Measurements from ENCODE around the gene PIGN.

The PIGN gene

DNA sequence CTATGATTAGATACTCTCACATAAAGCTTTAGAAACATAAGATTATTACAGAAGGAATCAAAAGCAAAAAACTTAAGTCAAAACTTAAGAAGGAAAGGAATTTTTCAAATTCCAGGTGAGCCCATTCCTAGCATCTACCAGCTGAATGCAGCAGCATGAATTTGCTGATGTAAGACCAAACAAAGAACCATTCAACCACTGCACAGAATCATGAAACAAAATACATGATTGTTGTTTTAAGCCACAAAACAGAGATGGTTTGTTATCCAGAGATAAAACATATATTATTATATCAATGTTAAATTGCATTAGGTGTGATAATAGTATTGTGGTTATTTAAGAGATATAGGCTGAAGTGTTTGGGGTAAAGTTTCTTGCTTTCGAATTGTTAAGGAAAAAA lies 29.0 kb downstream of the PIGN start:
- no peak overlapping the region for H3K4me3 Mint-ChIP-seq
- no peaks in the 10 kb centered on the region for H3K27me3 Mint-ChIP-seq
- no peaks in the 10 kb centered on the region for H3K4me1 Mint-ChIP-seq
- H3K27ac Mint-ChIP-seq = no peak overlapping the region
- no peak for ATAC-seq
- H3K9me3 Mint-ChIP-seq = no peaks in the 10 kb centered on the region
- H3K36me3 Mint-ChIP-seq = peaks cover 47% of the 10 kb centered on the region

DNA sequence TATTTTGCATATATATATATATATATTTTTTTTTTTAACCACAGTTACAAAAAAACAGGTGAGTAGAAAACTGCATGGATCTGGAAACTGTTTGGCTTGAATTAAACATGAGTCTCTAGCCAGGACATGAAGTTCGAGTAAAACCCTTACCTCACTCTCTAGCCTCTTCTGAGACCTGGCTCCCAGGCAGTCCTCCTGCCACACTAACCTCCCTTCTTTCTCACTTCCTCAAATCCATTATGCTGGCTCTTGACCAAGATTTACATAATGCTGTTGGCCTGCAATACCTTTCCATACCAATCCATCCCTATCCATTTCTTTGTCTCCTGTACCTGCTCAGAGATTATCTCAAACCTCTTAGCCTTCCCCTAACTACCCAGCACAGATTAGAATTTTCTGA lies 34.0 kb downstream of the PIGN start:
- H3K4me3 Mint-ChIP-seq = no peak overlapping the region
- no peaks in the 10 kb centered on the region for H3K4me1 Mint-ChIP-seq
- peaks cover 32% of the 10 kb centered on the region for H3K36me3 Mint-ChIP-seq
- no peak overlapping the region for H3K27ac Mint-ChIP-seq
- no peaks in the 10 kb centered on the region for H3K27me3 Mint-ChIP-seq
- ATAC-seq = no peak
- H3K9me3 Mint-ChIP-seq = no peaks in the 10 kb centered on the region

DNA sequence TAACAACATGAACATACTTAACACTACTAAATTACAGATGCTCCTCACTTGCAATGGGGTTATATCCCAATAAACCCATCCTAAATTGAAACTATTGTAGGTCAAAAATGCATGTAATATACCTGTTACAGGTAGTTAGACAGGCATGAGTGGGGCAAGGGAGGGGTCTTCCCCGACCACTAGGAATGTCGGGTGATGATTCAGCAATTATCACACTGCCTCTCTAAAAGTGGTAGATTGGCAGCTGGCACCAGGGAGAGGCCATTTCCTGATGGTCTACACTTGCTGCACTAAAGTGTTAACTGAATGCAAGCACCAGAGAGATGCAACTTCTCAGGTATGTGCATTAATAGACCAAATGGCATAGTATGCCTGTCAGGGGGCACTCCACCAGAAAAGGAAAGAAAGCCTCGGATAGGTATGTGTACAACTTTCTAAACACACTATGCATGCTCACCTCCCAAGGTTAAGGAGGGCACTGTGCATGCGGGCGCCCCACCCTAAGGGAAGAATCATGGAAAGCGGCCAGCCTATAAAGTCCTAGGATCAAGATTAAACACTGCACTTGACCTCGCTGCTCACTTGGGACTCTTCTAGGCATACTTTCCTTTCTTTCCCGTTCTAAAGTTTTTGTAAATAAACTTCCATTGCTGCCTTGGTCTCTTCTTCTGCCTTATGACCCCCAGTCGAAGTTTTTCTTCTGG lies 35.6 kb downstream of the PIGN start:
- H3K9me3 Mint-ChIP-seq = no peaks in the 10 kb centered on the region
- peaks cover 23% of the 10 kb centered on the region for H3K36me3 Mint-ChIP-seq
- no peak overlapping the region for H3K4me3 Mint-ChIP-seq
- H3K27me3 Mint-ChIP-seq = no peaks in the 10 kb centered on the region
- H3K4me1 Mint-ChIP-seq = no peaks in the 10 kb centered on the region
- no peak overlapping the region for H3K27ac Mint-ChIP-seq
- no peak for ATAC-seq

DNA sequence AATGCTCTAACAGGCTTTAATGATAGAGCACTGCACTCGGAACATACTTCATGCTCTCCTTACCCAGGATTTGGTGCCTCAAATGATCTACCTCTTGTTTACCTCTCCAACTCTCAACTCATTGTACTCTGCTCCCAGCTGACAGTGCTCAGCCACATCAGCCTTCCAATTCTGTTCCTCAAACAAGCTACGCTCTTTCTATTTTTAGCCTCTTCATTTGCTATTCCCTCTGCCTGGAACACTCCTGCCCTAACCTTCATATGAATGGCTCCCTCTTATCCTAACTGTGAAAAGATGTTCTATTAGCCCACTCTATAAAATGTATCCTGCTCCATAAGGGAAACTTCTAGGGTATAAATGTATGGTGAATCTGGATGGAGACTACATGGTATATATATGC lies 42.5 kb downstream of the PIGN start:
- H3K27ac Mint-ChIP-seq = no peak overlapping the region
- H3K4me3 Mint-ChIP-seq = no peak overlapping the region
- H3K4me1 Mint-ChIP-seq = no peaks in the 10 kb centered on the region
- no peak for ATAC-seq
- no peaks in the 10 kb centered on the region for H3K27me3 Mint-ChIP-seq
- no peaks in the 10 kb centered on the region for H3K9me3 Mint-ChIP-seq
- H3K36me3 Mint-ChIP-seq = peaks cover 24% of the 10 kb centered on the region

DNA sequence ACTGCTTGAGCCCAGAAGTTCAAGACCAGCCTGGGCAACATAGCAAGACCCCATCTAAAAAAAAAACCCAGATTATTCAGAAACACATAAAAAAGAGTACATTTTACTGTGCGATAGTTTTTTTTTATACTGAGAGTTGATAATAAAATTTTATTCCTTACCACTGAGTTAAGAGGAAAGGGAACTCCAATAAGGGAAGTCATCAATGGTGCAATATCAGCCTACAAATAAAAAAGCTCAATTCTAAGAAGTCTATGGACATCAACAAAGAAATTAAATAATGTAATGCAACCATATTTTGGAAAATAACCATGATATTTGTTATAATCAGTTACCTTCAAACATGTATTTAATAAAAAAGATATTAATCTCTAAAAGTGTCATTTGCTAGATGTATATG lies 46.6 kb downstream of the PIGN start:
- H3K27me3 Mint-ChIP-seq = no peaks in the 10 kb centered on the region
- H3K27ac Mint-ChIP-seq = no peak overlapping the region
- H3K9me3 Mint-ChIP-seq = no peaks in the 10 kb centered on the region
- H3K36me3 Mint-ChIP-seq = peaks cover 34% of the 10 kb centered on the region
- no peaks in the 10 kb centered on the region for H3K4me1 Mint-ChIP-seq
- no peak overlapping the region for H3K4me3 Mint-ChIP-seq
- no peak for ATAC-seq

DNA sequence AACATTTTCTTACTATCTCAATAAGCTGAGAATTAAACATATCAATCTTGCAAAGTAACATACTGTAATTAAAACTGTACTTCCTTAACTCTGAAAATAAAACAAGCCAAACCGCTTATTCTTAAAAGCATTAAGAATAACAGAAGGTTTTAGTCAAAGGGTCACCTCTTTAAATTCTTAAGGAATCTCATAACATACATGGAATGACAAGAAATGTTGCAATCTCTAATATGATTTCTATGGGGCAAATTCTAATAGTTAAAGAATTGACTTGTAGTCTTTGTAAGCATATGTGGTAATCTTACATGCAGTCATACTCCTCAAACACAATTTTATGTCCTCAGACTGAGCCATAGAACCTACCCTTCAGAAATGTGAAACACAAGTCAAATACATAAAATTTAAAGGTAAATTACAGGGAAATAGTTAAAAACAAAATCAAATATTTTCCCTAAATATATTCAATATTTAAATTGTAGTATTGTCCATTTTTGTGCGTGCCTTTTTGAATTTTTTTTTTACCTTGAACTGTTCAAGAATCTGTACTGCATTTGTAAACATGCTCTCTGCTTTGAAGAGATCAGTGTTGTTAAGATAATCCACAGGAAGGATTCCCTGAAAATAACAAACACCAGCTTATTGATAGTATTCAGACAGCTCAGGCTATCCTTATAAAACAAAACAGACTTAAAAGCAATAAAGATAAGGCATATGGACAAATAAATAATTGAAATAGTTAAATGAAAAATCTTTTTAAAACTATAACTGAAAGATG lies 48.2 kb downstream of the PIGN start:
- H3K27me3 Mint-ChIP-seq = no peaks in the 10 kb centered on the region
- no peak for ATAC-seq
- H3K27ac Mint-ChIP-seq = no peak overlapping the region
- H3K9me3 Mint-ChIP-seq = no peaks in the 10 kb centered on the region
- peaks cover 33% of the 10 kb centered on the region for H3K36me3 Mint-ChIP-seq
- H3K4me3 Mint-ChIP-seq = no peak overlapping the region
- no peaks in the 10 kb centered on the region for H3K4me1 Mint-ChIP-seq

DNA sequence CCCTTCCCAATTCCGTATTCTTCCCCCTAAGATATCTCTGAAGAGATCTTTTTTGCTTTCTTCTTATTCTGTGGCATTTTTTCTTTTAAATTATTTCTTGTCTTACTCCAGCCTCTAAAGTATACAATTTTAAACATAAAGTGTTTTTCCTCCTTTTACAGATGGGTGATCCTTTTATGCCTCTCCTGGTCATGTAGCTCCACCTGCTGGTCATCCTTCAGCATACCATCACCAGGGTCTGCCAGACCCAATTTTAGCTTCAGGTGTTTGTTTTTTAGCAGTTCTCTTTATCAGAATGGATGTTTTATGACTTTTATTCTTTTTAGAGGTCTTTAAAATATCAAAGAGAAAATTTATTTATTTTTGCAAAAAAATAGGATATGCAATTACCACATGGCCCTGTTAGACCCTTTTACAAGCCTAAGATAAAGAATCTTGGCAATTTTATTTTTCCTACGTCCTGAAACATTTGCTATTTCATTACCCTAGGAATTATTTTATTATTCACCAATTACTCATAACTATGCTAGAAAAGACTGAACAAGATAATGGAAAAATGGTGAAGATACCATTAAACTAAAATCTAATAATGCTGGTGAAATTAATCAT lies 55.5 kb downstream of the PIGN start:
- no peaks in the 10 kb centered on the region for H3K9me3 Mint-ChIP-seq
- peak; percentile 61 for ATAC-seq
- H3K4me3 Mint-ChIP-seq = no peak overlapping the region
- H3K4me1 Mint-ChIP-seq = no peaks in the 10 kb centered on the region
- no peak overlapping the region for H3K27ac Mint-ChIP-seq
- no peaks in the 10 kb centered on the region for H3K27me3 Mint-ChIP-seq
- peaks cover 29% of the 10 kb centered on the region for H3K36me3 Mint-ChIP-seq

DNA sequence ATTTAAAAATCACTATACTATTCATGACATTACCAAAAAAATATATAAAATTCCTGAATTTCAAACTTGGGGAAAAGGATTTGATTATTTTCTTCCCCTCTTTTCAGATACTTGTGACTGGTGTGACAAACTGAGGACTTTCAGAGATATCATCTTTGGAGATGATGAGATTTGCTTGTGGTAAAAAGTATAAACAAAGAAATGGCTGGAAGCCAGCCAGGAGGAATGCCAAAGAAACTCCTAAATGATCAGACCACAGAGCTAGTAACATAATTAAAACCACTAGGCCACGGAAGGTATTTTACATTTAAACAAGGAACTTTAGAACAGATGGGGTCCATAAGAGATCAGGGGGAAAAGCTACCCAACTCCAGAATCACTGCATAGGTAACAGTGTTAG lies 58.7 kb downstream of the PIGN start:
- H3K9me3 Mint-ChIP-seq = no peaks in the 10 kb centered on the region
- ATAC-seq = no peak
- H3K4me3 Mint-ChIP-seq = no peak overlapping the region
- H3K4me1 Mint-ChIP-seq = no peaks in the 10 kb centered on the region
- no peak overlapping the region for H3K27ac Mint-ChIP-seq
- peaks cover 21% of the 10 kb centered on the region for H3K36me3 Mint-ChIP-seq
- H3K27me3 Mint-ChIP-seq = no peaks in the 10 kb centered on the region

DNA sequence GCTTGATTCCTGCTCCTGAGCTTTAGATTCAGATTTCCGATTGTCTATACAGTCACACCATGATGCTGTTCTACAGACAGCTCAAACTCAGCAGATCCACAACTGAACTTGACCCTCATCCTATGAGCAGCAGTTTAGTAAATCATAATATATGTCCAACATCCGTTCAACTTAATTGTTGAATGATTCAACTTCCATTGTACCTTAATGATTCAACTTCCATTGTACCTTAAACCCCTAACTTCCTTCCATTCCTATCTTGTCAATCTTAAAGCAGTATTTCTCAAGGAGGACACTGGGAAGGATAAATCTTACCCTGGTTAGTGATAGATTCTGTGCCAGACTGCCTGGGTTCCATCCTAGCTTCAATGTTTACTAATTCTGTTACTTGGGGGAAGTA lies 60.1 kb downstream of the PIGN start:
- Mint-ChIP-seq H3K4me3 (no peak overlapping the region), H3K27ac (no peak overlapping the region), H3K27me3 (no peaks in the 10 kb centered on the region), H3K36me3 (peaks cover 21% of the 10 kb centered on the region), H3K4me1 (no peaks in the 10 kb centered on the region), H3K9me3 (no peaks in the 10 kb centered on the region)
- ATAC-seq = no peak

DNA sequence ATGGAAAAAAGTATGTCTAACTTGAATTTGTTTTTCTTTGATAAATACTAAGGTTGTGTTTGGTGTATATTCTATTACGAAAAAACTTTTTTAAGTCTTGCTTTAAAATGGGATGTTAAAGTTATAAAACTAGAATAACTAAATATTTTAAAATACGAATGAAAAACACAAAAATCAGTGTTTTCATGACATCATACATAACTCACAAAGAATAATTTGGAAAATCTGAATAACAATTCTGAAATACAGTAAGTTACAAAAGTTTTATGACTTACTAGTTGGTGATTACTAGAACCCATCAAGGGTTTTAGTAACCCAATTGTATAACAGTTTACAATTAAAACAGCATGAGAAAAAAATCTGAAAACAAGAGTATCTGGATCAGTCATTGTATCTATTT lies 61.2 kb downstream of the PIGN start:
- ATAC-seq = no peak
- H3K27ac Mint-ChIP-seq = no peak overlapping the region
- no peak overlapping the region for H3K4me3 Mint-ChIP-seq
- H3K36me3 Mint-ChIP-seq = peaks cover 21% of the 10 kb centered on the region
- H3K9me3 Mint-ChIP-seq = no peaks in the 10 kb centered on the region
- no peaks in the 10 kb centered on the region for H3K4me1 Mint-ChIP-seq
- no peaks in the 10 kb centered on the region for H3K27me3 Mint-ChIP-seq

DNA sequence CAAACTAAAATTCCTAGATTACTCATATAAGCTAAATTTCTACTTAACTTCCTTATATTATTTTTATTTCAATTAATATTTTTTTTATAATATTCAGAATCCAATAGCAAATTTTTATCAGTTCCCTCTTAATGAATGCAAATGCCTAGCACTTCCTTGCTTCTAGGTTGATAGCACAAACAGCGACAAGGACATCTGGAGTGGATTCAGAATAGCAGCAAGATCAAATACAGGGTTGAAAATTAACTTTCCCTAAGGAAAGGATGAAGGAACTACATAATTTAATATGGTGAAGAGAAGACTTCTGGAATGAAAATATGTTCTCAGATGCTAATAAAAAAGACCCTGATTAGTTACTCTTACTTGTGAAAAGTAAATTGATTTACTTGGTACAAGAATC lies 64.5 kb downstream of the PIGN start:
- Mint-ChIP-seq H3K27me3 (no peaks in the 10 kb centered on the region), H3K36me3 (peaks cover 30% of the 10 kb centered on the region), H3K9me3 (no peaks in the 10 kb centered on the region), H3K4me1 (no peaks in the 10 kb centered on the region), H3K27ac (no peak overlapping the region), H3K4me3 (no peak overlapping the region)
- ATAC-seq = no peak

DNA sequence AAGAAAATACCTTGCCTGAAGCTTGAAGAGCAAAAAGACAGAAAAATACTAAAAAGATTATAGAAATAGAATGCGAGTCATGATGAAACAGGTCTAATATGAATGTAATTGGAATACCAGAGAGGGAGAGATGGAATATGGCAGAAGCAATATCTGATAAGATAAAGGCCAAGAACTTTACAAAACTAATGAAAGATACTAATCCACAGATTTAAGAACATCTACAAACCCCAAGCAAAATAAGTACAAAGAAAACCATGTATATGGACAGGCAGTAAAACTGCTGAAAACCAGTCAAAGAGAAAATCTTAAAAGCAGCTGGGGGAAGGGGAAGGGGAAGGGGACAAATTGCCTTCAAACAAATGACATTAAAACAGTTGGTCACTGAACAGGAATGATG lies 67.0 kb downstream of the PIGN start:
- no peak overlapping the region for H3K4me3 Mint-ChIP-seq
- no peak for ATAC-seq
- H3K27ac Mint-ChIP-seq = no peak overlapping the region
- peaks cover 27% of the 10 kb centered on the region for H3K36me3 Mint-ChIP-seq
- no peaks in the 10 kb centered on the region for H3K4me1 Mint-ChIP-seq
- no peaks in the 10 kb centered on the region for H3K9me3 Mint-ChIP-seq
- no peaks in the 10 kb centered on the region for H3K27me3 Mint-ChIP-seq

DNA sequence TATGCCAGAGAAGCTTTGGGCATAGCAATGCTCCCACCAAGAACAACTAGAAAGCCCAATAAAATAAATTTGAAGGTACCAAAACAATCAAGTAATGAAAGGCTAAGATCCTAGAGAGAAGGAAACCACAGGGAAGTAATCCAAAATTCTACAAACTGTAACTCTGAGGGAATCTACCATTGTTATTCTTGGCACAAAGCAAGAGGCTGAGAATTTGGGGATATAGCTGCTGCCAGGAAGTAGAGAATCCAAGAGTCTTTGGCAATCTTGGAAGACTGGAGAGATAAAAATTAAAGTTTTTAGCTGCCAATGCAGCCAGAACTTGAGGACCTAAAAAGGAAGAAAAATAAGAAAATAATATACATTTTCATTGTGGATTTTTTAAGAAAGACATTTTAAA lies 68.5 kb downstream of the PIGN start:
- H3K9me3 Mint-ChIP-seq = no peaks in the 10 kb centered on the region
- no peak for ATAC-seq
- H3K4me1 Mint-ChIP-seq = no peaks in the 10 kb centered on the region
- no peak overlapping the region for H3K27ac Mint-ChIP-seq
- no peak overlapping the region for H3K4me3 Mint-ChIP-seq
- H3K36me3 Mint-ChIP-seq = peaks cover 37% of the 10 kb centered on the region
- no peaks in the 10 kb centered on the region for H3K27me3 Mint-ChIP-seq

DNA sequence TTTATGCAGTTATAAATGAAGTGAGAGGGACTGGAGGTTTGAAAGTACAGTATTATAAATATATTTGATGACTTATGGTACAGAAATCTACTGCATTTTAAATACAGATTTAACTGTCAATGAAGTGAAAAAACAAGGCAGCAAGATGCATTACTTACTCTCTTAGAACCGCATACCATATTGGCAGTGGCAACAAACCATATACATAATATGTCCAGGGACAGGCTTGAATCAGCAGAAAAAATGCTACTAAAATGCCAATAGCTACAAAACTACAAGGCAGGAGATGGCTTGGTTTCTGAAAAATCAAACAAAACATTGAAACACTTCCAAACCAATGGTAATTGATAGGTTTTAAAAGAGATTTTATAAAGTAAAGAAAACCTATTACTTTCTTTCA lies 77.2 kb downstream of the PIGN start:
- no peaks in the 10 kb centered on the region for H3K27me3 Mint-ChIP-seq
- no peak for ATAC-seq
- H3K36me3 Mint-ChIP-seq = peaks cover 8% of the 10 kb centered on the region
- H3K27ac Mint-ChIP-seq = no peak overlapping the region
- no peaks in the 10 kb centered on the region for H3K4me1 Mint-ChIP-seq
- no peaks in the 10 kb centered on the region for H3K9me3 Mint-ChIP-seq
- no peak overlapping the region for H3K4me3 Mint-ChIP-seq

DNA sequence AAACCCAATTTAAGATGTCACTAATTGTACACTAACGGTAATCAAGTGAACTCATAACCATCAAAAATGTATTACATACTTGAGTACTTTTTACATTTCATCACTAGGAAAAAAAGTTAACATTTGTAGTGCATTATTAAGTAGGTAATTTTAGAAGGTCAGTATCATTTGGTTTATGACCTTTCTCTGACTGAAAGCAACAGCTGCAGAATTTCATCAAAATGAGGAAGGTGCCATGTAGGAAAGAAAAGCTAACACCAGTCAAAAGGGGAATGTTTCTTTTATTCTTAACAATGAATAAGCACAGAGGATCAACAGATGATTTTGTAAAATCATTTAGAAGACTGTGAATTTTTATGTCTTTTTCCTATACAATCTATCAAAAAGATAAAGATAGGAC lies 79.0 kb downstream of the PIGN start:
- no peak overlapping the region for H3K4me3 Mint-ChIP-seq
- no peaks in the 10 kb centered on the region for H3K9me3 Mint-ChIP-seq
- no peaks in the 10 kb centered on the region for H3K4me1 Mint-ChIP-seq
- H3K36me3 Mint-ChIP-seq = peaks cover 8% of the 10 kb centered on the region
- H3K27me3 Mint-ChIP-seq = no peaks in the 10 kb centered on the region
- no peak for ATAC-seq
- no peak overlapping the region for H3K27ac Mint-ChIP-seq

DNA sequence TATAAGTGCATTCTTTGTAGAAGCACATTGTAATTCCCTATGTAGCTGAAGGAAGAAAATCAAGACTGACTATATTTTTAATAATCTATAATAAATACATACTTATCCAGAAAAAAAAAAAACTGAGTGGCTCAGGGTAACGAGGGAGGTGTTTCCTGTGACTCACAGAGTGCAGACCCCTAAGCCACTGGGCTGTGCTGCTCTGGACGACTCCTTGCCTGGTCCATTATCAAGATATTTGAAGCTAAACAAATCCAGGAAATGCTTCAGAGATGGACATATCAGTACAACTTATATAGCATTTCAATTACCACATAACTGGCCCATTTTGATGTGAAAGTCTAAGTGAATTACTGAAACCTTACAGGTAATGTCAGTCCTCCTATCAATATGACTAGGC lies 80.6 kb downstream of the PIGN start:
- Mint-ChIP-seq H3K27me3 (no peaks in the 10 kb centered on the region), H3K36me3 (peaks cover 21% of the 10 kb centered on the region), H3K4me1 (no peaks in the 10 kb centered on the region), H3K9me3 (no peaks in the 10 kb centered on the region), H3K27ac (no peak overlapping the region), H3K4me3 (no peak overlapping the region)
- ATAC-seq = no peak

Measured in stimulated activated memory B cell treated with anti-CD40 and anti-IgM and Interleukin-4, amounts not matched to agents 10 μg/mL and 1 μg/mL and 100 μg/mL, for 72 hours (primary cell).